Bronchial epithelial cell (primary cell): ENCODE results near the gene TANC1. TPM values are rescaled to one million over a fixed set of nuclear protein-coding genes. Genes with fewer than 3 reads are reported as not detected.

Experiments used
- DNase-seq: peaks from one replicate; pipeline ENCODE4 v3.0.0-alpha.2; 2010; ENCODE audit warnings: low read depth
- FAIRE-seq: peaks from 2 replicates; lab custom pipeline; 2011; peaks lifted over from hg19 to GRCh38; lab: Jason Lieb, UNC
- H3K27me3 ChIP-seq: 2 replicates; pipeline ENCODE4 v1.5.1; 2011; ENCODE audit warnings: low read length; ENCODE audit not compliant: control insufficient read depth, insufficient read depth
- H3K36me3 ChIP-seq: 2 replicates; pipeline ENCODE4 v1.5.1; 2011; ENCODE audit warnings: low read length; ENCODE audit not compliant: control insufficient read depth, insufficient read depth
- H3K4me3 ChIP-seq: 2 replicates; pipeline ENCODE4 v1.5.1; 2011; ENCODE audit warnings: mild to moderate bottlenecking, low read depth, low read length, control low read depth
- CTCF ChIP-seq: IDR thresholded peaks from 2 replicates; pipeline ENCODE4 v1.5.1; 2011; ENCODE audit warnings: mild to moderate bottlenecking, moderate library complexity, low read length, control low read depth, inconsistent platforms; ENCODE audit not compliant: insufficient read depth, severe bottlenecking
- total RNA-seq: library from RNA; depleted of rRNA; stranded (reverse); fragments of >200 nt; gene quantifications from 2 replicates; pipeline ENCODE4 v1.2.1, GENCODE V29; 2014

The TANC1 gene
- total RNA-seq, 1 donor from 2014 or later = 29.5 TPM

GRCh38 chr2:159066541-159067156 is 98.2 kb downstream of the TANC1 start:
- Histone ChIP-seq H3K27me3 (no peaks in the 10 kb centered on the region), H3K36me3 (no peaks in the 10 kb centered on the region), H3K4me3 (no peak overlapping the region)
- no peak for FAIRE-seq
- DNase-seq = peak; percentile 76
- TF ChIP-seq CTCF = no peak

- no peak for TF ChIP-seq CTCF
- Histone ChIP-seq H3K27me3 (no peaks in the 10 kb centered on the region), H3K36me3 (no peaks in the 10 kb centered on the region), H3K4me3 (no peak overlapping the region)
- FAIRE-seq = no peak
- DNase-seq = no peak
These were observed 99.5 kb downstream of the TANC1 start for GRCh38 chr2:159067971-159068370.

- FAIRE-seq = no peak
- DNase-seq = no peak
These were observed 100.8 kb downstream of the TANC1 start for GRCh38 chr2:159069229-159069628.

GRCh38 chr2:159070235-159070634 is 101.8 kb downstream of the TANC1 start:
- Histone ChIP-seq H3K4me3 (no peak overlapping the region), H3K36me3 (no peaks in the 10 kb centered on the region), H3K27me3 (no peaks in the 10 kb centered on the region)
- no peak for TF ChIP-seq CTCF
- no peak for FAIRE-seq
- no peak for DNase-seq

More at GRCh38 chr2:159069229-159069628, 100.8 kb downstream of the TANC1 start:
- no peak for TF ChIP-seq CTCF
- Histone ChIP-seq H3K4me3 (no peak overlapping the region), H3K36me3 (no peaks in the 10 kb centered on the region), H3K27me3 (no peaks in the 10 kb centered on the region)

- Histone ChIP-seq H3K4me3 (no peak overlapping the region), H3K36me3 (no peaks in the 10 kb centered on the region), H3K27me3 (no peaks in the 10 kb centered on the region)
- no peak for FAIRE-seq
- TF ChIP-seq CTCF = no peak
- DNase-seq = no peak
These were observed 102.9 kb downstream of the TANC1 start for GRCh38 chr2:159071190-159071915.
